ENCODE results near the gene WDR82. TPM values are rescaled to one million over a fixed set of nuclear protein-coding genes. Genes with fewer than 3 reads are reported as not detected.
"Not testable (repeated sequence)": the region's sequence is repeated elsewhere in the genome, so short reads cannot be mapped to it uniquely, and the experiment has no call there.

Gene WDR82
- total and polyA plus RNA-seq, 2 of the 4 experiments (the other 2 are of a cell fraction), result 38.1 to 68.1 TPM

DNA sequence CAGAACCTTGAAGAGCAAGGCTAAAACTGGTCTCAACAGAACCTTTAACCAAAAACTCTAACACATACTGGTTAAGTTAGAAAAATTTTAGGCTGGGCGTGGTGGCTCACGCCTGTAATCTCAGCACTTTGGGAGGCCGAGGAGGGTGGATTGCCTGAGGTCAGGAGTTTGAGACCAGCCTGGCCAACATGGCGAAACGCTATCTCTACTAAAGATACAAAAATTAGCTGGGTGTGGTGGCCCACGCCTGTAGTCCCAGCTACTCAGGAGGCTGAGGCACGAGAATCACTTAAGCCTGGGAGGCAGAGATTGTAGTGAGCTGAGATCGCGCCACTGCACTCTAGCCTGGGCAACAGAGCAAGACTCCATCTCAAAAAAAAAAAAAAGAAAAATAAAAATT, 6.3 kb downstream of the WDR82 start:
- H2AK5ac ChIP-seq (ENCODE audit: low read depth, low read length); H2BK15ac ChIP-seq (ENCODE audit: low read depth, low read length); H2AFZ ChIP-seq (replicated peaks; ENCODE audit: low read length, poor library complexity); H3K56ac ChIP-seq (ENCODE audit: extremely low read depth, insufficient read depth, low read length); H3K27me3 ChIP-seq (ENCODE audit: control insufficient read depth, insufficient read depth, low read length); intact Hi-C loops (cut with micrococcal nuclease); H4K91ac ChIP-seq (ENCODE audit: insufficient read depth, low read depth, low read length); H3K23ac ChIP-seq (ENCODE audit: low read depth, low read length); H3K4ac ChIP-seq (ENCODE audit: low read depth, low read length); H3K18ac ChIP-seq (ENCODE audit: low read depth, low read length); DNase-seq; H3K9ac ChIP-seq (ENCODE audit: low read depth, low read length); H2BK20ac ChIP-seq (ENCODE audit: low read depth, low read length); H3K4me3 ChIP-seq (ENCODE audit: insufficient read depth, low read depth, low read length); H2BK5ac ChIP-seq (ENCODE audit: low read depth, low read length, poor library complexity, severe bottlenecking); H3K4me1 ChIP-seq (ENCODE audit: control insufficient read depth, insufficient read depth, low read length); H3K27ac ChIP-seq (ENCODE audit: insufficient read depth, low read length); BruUV-seq (replicated peaks); dilution Hi-C loops (cut with HindIII; ENCODE audit: low sequenced_read_pairs, unreplicated experiment); POLR2A ChIA-PET (ENCODE audit: unreplicated experiment); H3K4me2 ChIP-seq (ENCODE audit: low read depth, low read length); H2BK120ac ChIP-seq (ENCODE audit: low read depth, low read length); H3K9me3 ChIP-seq (ENCODE audit: control insufficient read depth, insufficient read depth, low read length); CTCF ChIA-PET; H4K5ac ChIP-seq (ENCODE audit: low read depth, low read length); H2AK9ac ChIP-seq (replicated peaks; ENCODE audit: low read depth, low read length, poor library complexity); H3K14ac ChIP-seq (replicated peaks; ENCODE audit: low read depth, low read length); H4K8ac ChIP-seq (ENCODE audit: low read depth in 2 of 2, low read length in 2 of 2); ATAC-seq (ENCODE audit: low read depth); in situ Hi-C loops (cut with MboI; ENCODE audit: low sequenced_read_pairs): not testable (repeated sequence)
- Histone ChIP-seq H4K20me1 (ENCODE audit: insufficient read depth, low read length) (peaks cover 90% of the 10 kb centered on the region), H3K9me1 (ENCODE audit: insufficient read depth, low read length) (peaks cover 11% of the 10 kb centered on the region; the same call in 1 of the 2 replicates), H3K79me1 (ENCODE audit: low read depth in 1 of 2, low read length in 2 of 2) (peaks cover 10 to 38% of the 10 kb centered on the region in 2 experiments), H3K36me3 (ENCODE audit: control insufficient read depth, insufficient read depth, low read length) (peaks cover 27% of the 10 kb centered on the region)
- WGBS, 2 experiments (ENCODE audit: extremely low coverage in 2 of 2, insufficient read length in 1 of 2), result 100% methylated on average over 1 of the region's 9 CpGs; no CpG with 5 or more reads in 1 of the 2 experiments

All from IMR-90 (cell line).